ENCODE results near the gene GNG2. TPM values are rescaled to one million over a fixed set of nuclear protein-coding genes. Genes with fewer than 3 reads are reported as not detected.

The GNG2 gene
- total RNA-seq, 1 donor from 2014 or later: 25.1 TPM

DNA sequence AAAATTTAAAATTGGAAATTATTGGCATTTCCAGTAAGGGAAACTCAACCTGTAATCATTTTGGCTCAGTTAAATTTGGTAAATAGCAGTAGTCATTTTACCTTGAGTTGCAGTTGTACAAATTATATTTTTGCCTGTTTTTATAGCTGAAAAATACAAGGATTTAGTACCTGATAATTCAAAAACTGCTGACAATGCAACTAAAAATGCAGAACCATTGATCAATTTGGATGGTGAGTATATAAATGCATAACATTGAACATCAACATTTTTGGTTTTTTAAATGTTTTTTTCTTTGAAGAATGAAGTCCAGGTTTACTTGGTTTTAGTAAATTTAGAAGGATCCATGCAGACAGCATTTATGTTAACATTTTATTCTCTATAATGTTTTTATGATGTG is 137.9 kb downstream of the GNG2 start:
- H3K4me3 ChIP-seq (ENCODE audit: low read length in 3 of 3): no peak overlapping the region
- no peaks in the 10 kb centered on the region for H3K9me3 ChIP-seq (ENCODE audit: control insufficient read depth in 3 of 3, low read length in 3 of 3)
- no peaks in the 10 kb centered on the region for H3K4me1 ChIP-seq (ENCODE audit: control insufficient read depth in 3 of 3, insufficient read depth in 3 of 3, low read length in 3 of 3)
- no peak overlapping the region for H3K9ac ChIP-seq (ENCODE audit: low read depth in 1 of 3, low read length in 3 of 3)
- no peak overlapping the region for H3K27ac ChIP-seq (ENCODE audit: low read depth, low read length)
- no peaks in the 10 kb centered on the region for H3K27me3 ChIP-seq (ENCODE audit: control insufficient read depth in 3 of 3, insufficient read depth in 3 of 3, low read length in 3 of 3)
- peaks cover 14 to 49% (median 47%) of the 10 kb centered on the region in 3 donors for H3K36me3 ChIP-seq (ENCODE audit: control insufficient read depth in 3 of 3, insufficient read depth in 3 of 3, low read length in 3 of 3)

DNA sequence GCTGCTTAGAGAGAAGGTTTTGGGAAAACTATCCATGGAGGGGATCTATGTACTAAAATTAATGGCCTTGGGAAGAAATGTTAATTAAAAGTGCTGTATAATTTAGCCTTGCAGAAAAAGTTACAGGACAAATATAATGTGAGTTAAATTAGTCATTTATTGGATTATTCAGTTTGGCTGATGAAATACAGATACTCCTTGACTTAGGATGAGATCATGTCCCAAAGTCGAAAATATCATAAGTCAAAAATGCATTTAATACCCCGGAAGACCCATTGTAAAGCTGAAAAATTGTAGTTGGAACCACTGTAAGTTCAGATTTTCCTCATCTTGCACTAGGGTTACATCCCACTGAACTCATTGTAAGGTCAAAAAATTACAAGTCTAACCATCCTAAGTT is 138.7 kb downstream of the GNG2 start:
- Histone ChIP-seq H3K9ac (ENCODE audit: low read depth in 1 of 3, low read length in 3 of 3) (no peak overlapping the region), H3K9me3 (ENCODE audit: control insufficient read depth in 3 of 3, low read length in 3 of 3) (no peaks in the 10 kb centered on the region), H3K27ac (ENCODE audit: low read depth, low read length) (no peak overlapping the region), H3K27me3 (ENCODE audit: control insufficient read depth in 3 of 3, insufficient read depth in 3 of 3, low read length in 3 of 3) (no peaks in the 10 kb centered on the region), H3K4me1 (ENCODE audit: control insufficient read depth in 3 of 3, insufficient read depth in 3 of 3, low read length in 3 of 3) (no peaks in the 10 kb centered on the region), H3K36me3 (ENCODE audit: control insufficient read depth in 3 of 3, insufficient read depth in 3 of 3, low read length in 3 of 3) (peaks cover 14 to 50% (median 48%) of the 10 kb centered on the region in 3 donors), H3K4me3 (ENCODE audit: low read length in 3 of 3) (no peak overlapping the region)

DNA sequence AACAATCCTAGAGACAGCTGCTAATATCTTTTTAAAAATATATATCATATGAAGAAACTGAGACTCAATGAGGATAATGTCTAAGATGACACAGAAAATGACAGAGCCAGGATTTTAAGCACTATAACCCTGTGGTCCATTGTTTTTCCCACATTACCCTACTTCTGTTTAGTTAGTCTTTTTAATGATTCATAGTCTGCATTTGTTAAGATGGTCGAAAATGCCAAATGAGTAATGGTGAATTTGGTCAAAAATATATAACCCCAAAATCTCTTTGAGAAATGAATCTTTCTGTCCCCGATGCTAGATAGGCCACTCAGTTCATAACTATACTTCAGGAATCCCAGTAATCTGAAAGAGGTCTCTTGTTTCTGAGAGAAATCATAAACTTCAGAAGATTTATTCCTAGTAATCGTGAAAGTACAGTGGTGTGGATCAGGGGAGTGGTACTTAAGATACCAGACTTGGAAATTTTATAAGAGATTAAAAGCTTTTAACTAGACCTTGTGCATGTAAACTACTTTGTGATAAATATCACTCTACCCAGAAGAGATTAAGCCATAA is 139.7 kb downstream of the GNG2 start:
- Histone ChIP-seq H3K4me3 (ENCODE audit: low read length in 3 of 3) (no peak overlapping the region), H3K27me3 (ENCODE audit: control insufficient read depth in 3 of 3, insufficient read depth in 3 of 3, low read length in 3 of 3) (no peaks in the 10 kb centered on the region), H3K4me1 (ENCODE audit: control insufficient read depth in 3 of 3, insufficient read depth in 3 of 3, low read length in 3 of 3) (no peaks in the 10 kb centered on the region), H3K9ac (ENCODE audit: low read depth in 1 of 3, low read length in 3 of 3) (no peak overlapping the region), H3K36me3 (ENCODE audit: control insufficient read depth in 3 of 3, insufficient read depth in 3 of 3, low read length in 3 of 3) (peaks cover 21 to 53% (median 44%) of the 10 kb centered on the region in 3 donors), H3K27ac (ENCODE audit: low read depth, low read length) (no peak overlapping the region), H3K9me3 (ENCODE audit: control insufficient read depth in 3 of 3, low read length in 3 of 3) (no peaks in the 10 kb centered on the region)

DNA sequence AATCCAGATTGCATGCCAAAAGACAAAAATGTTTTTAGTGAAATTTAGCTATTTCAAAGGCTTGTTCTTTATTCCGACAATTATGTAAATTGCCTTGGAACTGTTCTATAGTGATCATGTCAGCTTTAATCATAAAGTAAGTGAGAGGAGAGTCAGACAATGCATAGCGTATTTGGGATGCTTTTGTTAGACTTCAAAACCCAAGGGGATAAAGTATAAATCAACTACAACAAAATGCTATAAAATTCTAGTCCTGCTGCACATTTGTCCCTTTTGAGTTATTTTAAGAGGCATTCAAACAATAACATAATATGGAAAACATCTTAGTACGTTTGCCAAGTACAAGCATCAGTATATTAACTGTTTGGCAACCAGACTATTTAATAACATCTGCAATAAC is 140.3 kb downstream of the GNG2 start:
- H3K4me1 ChIP-seq (ENCODE audit: control insufficient read depth in 3 of 3, insufficient read depth in 3 of 3, low read length in 3 of 3): no peaks in the 10 kb centered on the region
- no peaks in the 10 kb centered on the region for H3K27me3 ChIP-seq (ENCODE audit: control insufficient read depth in 3 of 3, insufficient read depth in 3 of 3, low read length in 3 of 3)
- no peak overlapping the region for H3K27ac ChIP-seq (ENCODE audit: low read depth, low read length)
- H3K36me3 ChIP-seq (ENCODE audit: control insufficient read depth in 3 of 3, insufficient read depth in 3 of 3, low read length in 3 of 3): peaks cover 26 to 54% (median 49%) of the 10 kb centered on the region in 3 donors
- H3K9ac ChIP-seq (ENCODE audit: low read depth in 1 of 3, low read length in 3 of 3): no peak overlapping the region
- no peaks in the 10 kb centered on the region for H3K9me3 ChIP-seq (ENCODE audit: control insufficient read depth in 3 of 3, low read length in 3 of 3)
- no peak overlapping the region for H3K4me3 ChIP-seq (ENCODE audit: low read length in 3 of 3)

DNA sequence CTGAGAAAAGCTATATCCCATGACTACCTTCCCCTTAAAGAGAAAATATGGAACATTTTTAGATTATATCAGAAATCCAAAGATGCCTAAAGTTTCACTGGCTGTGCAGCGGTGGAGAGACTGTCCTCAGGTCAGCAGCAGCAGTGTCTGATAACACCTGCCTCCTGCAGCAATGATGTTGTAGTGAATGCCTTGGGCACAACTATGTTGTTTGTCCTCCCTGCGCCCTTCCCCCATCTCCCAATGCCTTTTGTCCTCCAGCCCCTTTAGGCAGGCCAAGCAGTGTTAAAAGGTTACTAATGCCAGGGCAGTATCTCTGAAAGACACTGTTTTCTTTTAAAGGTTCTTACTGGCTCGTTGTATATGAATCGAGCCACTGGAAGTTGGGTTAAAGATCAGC is 142.1 kb downstream of the GNG2 start:
- no peaks in the 10 kb centered on the region for H3K27me3 ChIP-seq (ENCODE audit: control insufficient read depth in 3 of 3, insufficient read depth in 3 of 3, low read length in 3 of 3)
- no peak overlapping the region for H3K4me3 ChIP-seq (ENCODE audit: low read length in 3 of 3)
- peaks cover 29 to 69% (median 62%) of the 10 kb centered on the region in 3 donors for H3K36me3 ChIP-seq (ENCODE audit: control insufficient read depth in 3 of 3, insufficient read depth in 3 of 3, low read length in 3 of 3)
- no peak overlapping the region for H3K9ac ChIP-seq (ENCODE audit: low read depth in 1 of 3, low read length in 3 of 3)
- no peak overlapping the region for H3K27ac ChIP-seq (ENCODE audit: low read depth, low read length)
- no peaks in the 10 kb centered on the region for H3K9me3 ChIP-seq (ENCODE audit: control insufficient read depth in 3 of 3, low read length in 3 of 3)
- no peaks in the 10 kb centered on the region for H3K4me1 ChIP-seq (ENCODE audit: control insufficient read depth in 3 of 3, insufficient read depth in 3 of 3, low read length in 3 of 3)

DNA sequence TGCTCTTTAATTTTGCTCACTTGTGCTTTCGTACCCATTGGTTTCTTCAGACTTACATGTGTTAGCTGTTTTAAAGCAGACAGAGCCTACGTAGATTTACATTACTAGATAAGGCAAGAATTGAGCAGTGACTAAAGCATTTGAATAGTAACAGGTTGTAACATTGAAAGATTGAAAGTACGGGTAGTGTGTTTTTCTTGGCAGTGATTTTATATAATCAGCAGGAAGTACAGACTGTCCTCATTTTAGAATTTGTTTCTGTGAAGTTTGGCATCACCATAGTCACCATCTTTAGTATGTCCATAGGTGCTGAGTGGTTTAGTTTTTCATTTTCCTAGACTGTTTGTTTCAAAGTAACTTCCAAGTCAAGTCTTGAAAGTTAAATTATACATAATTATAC is 142.9 kb downstream of the GNG2 start:
- no peak overlapping the region for H3K27ac ChIP-seq (ENCODE audit: low read depth, low read length)
- H3K27me3 ChIP-seq (ENCODE audit: control insufficient read depth in 3 of 3, insufficient read depth in 3 of 3, low read length in 3 of 3): no peaks in the 10 kb centered on the region
- no peak overlapping the region for H3K9ac ChIP-seq (ENCODE audit: low read depth in 1 of 3, low read length in 3 of 3)
- H3K4me1 ChIP-seq (ENCODE audit: control insufficient read depth in 3 of 3, insufficient read depth in 3 of 3, low read length in 3 of 3): no peaks in the 10 kb centered on the region
- H3K9me3 ChIP-seq (ENCODE audit: control insufficient read depth in 3 of 3, low read length in 3 of 3): no peaks in the 10 kb centered on the region
- H3K4me3 ChIP-seq (ENCODE audit: low read length in 3 of 3): no peak overlapping the region
- peaks cover 36 to 77% (median 70%) of the 10 kb centered on the region in 3 donors for H3K36me3 ChIP-seq (ENCODE audit: control insufficient read depth in 3 of 3, insufficient read depth in 3 of 3, low read length in 3 of 3)

DNA sequence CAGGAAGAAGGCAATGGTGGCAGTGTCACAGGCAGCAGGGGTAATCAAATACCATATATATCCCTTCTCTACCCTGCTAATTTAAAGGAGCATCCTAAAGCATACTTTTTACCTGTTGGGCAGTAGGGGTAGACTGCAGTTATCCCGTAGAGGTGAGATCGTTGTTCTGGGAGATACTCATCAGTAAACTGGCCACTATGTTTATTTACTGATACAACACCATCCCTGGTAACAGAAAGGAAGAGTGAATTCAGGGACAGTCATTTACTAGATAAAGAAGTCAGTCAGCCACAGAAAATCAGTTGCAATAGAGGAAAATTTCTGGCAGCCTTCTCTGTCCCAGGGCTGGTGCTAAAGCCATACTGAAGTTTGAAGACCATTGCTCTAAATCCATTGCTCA is 145.2 kb downstream of the GNG2 start:
- H3K9ac ChIP-seq (ENCODE audit: low read depth in 1 of 3, low read length in 3 of 3): no peak overlapping the region
- H3K9me3 ChIP-seq (ENCODE audit: control insufficient read depth in 3 of 3, low read length in 3 of 3): no peaks in the 10 kb centered on the region
- no peak overlapping the region for H3K4me3 ChIP-seq (ENCODE audit: low read length in 3 of 3)
- no peaks in the 10 kb centered on the region for H3K27me3 ChIP-seq (ENCODE audit: control insufficient read depth in 3 of 3, insufficient read depth in 3 of 3, low read length in 3 of 3)
- H3K36me3 ChIP-seq (ENCODE audit: control insufficient read depth in 3 of 3, insufficient read depth in 3 of 3, low read length in 3 of 3): peaks cover 39 to 84% (median 80%) of the 10 kb centered on the region in 3 donors
- no peak overlapping the region for H3K27ac ChIP-seq (ENCODE audit: low read depth, low read length)
- H3K4me1 ChIP-seq (ENCODE audit: control insufficient read depth in 3 of 3, insufficient read depth in 3 of 3, low read length in 3 of 3): no peaks in the 10 kb centered on the region

DNA sequence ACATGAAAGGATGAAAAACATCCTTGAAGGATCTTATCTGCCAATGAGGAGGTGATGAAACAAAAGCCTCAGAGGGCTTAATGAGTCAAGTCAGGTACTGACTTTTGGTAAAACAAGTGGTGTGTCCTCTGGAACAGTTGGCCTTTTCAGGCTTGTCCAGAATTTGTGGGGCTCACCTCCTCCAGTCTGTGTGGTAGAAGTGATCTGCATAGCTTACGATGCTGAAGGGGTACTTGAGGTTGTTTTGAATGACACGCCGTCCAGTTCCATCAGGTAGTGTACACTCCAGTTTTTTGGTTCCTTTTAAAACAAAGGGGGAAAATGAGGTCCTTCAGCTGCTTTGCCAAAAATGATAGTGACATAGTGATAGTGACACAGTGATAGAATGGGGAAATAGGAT is 145.9 kb downstream of the GNG2 start:
- Histone ChIP-seq H3K36me3 (ENCODE audit: control insufficient read depth in 3 of 3, insufficient read depth in 3 of 3, low read length in 3 of 3) (peaks cover 43 to 89% (median 81%) of the 10 kb centered on the region in 3 donors), H3K4me3 (ENCODE audit: low read length in 3 of 3) (no peak overlapping the region), H3K9ac (ENCODE audit: low read depth in 1 of 3, low read length in 3 of 3) (no peak overlapping the region), H3K9me3 (ENCODE audit: control insufficient read depth in 3 of 3, low read length in 3 of 3) (no peaks in the 10 kb centered on the region), H3K4me1 (ENCODE audit: control insufficient read depth in 3 of 3, insufficient read depth in 3 of 3, low read length in 3 of 3) (no peaks in the 10 kb centered on the region), H3K27ac (ENCODE audit: low read depth, low read length) (no peak overlapping the region), H3K27me3 (ENCODE audit: control insufficient read depth in 3 of 3, insufficient read depth in 3 of 3, low read length in 3 of 3) (no peaks in the 10 kb centered on the region)

DNA sequence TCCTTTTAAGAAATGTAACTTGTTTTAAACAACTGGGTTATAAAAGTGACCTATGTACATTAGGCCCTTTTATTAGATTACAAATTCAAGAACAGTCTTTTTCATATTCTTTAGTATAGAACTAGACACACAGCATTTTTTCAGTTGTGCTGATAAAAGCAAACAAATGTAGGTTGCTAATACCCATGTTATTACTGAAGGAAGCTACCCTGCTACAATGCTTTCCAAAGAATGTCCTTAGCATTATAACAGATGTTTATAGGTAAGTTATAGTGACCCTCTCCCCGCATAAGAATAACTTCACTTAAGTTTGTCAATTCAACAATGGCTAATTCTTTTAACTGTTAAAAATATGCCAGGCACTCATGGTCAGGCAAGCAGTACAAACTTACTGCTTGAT is 146.8 kb downstream of the GNG2 start:
- Histone ChIP-seq H3K27ac (ENCODE audit: low read depth, low read length) (no peak overlapping the region), H3K9ac (ENCODE audit: low read depth in 1 of 3, low read length in 3 of 3) (no peak overlapping the region), H3K36me3 (ENCODE audit: control insufficient read depth in 3 of 3, insufficient read depth in 3 of 3, low read length in 3 of 3) (peaks cover 40 to 85% (median 79%) of the 10 kb centered on the region in 3 donors), H3K27me3 (ENCODE audit: control insufficient read depth in 3 of 3, insufficient read depth in 3 of 3, low read length in 3 of 3) (no peaks in the 10 kb centered on the region), H3K9me3 (ENCODE audit: control insufficient read depth in 3 of 3, low read length in 3 of 3) (no peaks in the 10 kb centered on the region), H3K4me3 (ENCODE audit: low read length in 3 of 3) (no peak overlapping the region), H3K4me1 (ENCODE audit: control insufficient read depth in 3 of 3, insufficient read depth in 3 of 3, low read length in 3 of 3) (no peaks in the 10 kb centered on the region)

DNA sequence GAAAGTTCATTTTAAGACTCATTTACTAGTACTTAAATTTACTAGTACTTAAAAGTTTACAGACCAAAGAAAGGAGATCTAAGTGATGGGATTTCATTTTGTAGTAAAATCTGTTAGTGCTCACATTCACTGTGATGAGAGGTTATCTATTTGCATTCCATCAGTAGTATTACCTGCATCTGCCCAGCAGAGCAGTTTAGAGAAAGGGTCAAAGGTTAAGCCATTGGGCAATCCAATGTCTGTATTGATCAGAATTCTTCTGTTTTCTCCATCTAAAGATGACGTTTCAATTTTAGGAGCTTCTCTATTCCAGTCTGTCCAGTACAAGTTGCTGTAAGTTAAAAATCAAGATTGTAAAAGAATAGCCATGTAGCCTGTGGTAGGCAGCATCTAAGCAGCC is 147.2 kb downstream of the GNG2 start:
- Histone ChIP-seq H3K4me3 (ENCODE audit: low read length in 3 of 3) (no peak overlapping the region), H3K9ac (ENCODE audit: low read depth in 1 of 3, low read length in 3 of 3) (no peak overlapping the region), H3K27me3 (ENCODE audit: control insufficient read depth in 3 of 3, insufficient read depth in 3 of 3, low read length in 3 of 3) (no peaks in the 10 kb centered on the region), H3K4me1 (ENCODE audit: control insufficient read depth in 3 of 3, insufficient read depth in 3 of 3, low read length in 3 of 3) (peaks cover 0 to 4% (median 3%) of the 10 kb centered on the region in 3 donors), H3K9me3 (ENCODE audit: control insufficient read depth in 3 of 3, low read length in 3 of 3) (no peaks in the 10 kb centered on the region), H3K36me3 (ENCODE audit: control insufficient read depth in 3 of 3, insufficient read depth in 3 of 3, low read length in 3 of 3) (peaks cover 36 to 80% (median 74%) of the 10 kb centered on the region in 3 donors), H3K27ac (ENCODE audit: low read depth, low read length) (no peak overlapping the region)
